Hepatocyte (in vitro differentiated cells): ENCODE results near the gene NME7. TPM values are rescaled to one million over a fixed set of nuclear protein-coding genes. Genes with fewer than 3 reads are reported as not detected.

ENCODE experiments used
- DNase-seq: peaks from one replicate; pipeline ENCODE4 v3.0.0-alpha.2; 2016; ENCODE audit warnings: low spot score
- H2AFZ ChIP-seq: fragments of 200-600 bp; sonication (generic); 2 replicates; pipeline ENCODE4 v1.6.0; 2016; ENCODE audit warnings: antibody characterized with exemption, mild to moderate bottlenecking
- H3K27ac ChIP-seq: fragments of 200-600 bp; sonication (generic); 2 replicates; pipeline ENCODE4 v1.5.1; 2016; ENCODE audit warnings: mild to moderate bottlenecking
- H3K27me3 ChIP-seq: fragments of 200-600 bp; sonication (generic); 2 replicates; pipeline ENCODE4 v1.6.1; 2016
- H3K36me3 ChIP-seq: fragments of 200-600 bp; sonication (generic); replicated peaks from 2 replicates; pipeline ENCODE4 v1.5.1; 2016; ENCODE audit warnings: low read depth; ENCODE audit not compliant: insufficient read depth
- H3K4me1 ChIP-seq: fragments of 200-600 bp; sonication (generic); 2 replicates; pipeline ENCODE4 v1.5.1; 2016; ENCODE audit warnings: mild to moderate bottlenecking, moderate library complexity; ENCODE audit not compliant: insufficient read depth
- H3K4me2 ChIP-seq: fragments of 200-600 bp; sonication (generic); 2 replicates; pipeline ENCODE4 v1.6.0; 2016
- H3K4me3 ChIP-seq: fragments of 200-600 bp; sonication (generic); 2 replicates; pipeline ENCODE4 v1.5.1; 2016; ENCODE audit warnings: mild to moderate bottlenecking
- H3K79me2 ChIP-seq: fragments of 200-600 bp; sonication (generic); 2 replicates; pipeline ENCODE4 v1.6.0; 2017; ENCODE audit warnings: mild to moderate bottlenecking
- H3K9me2 ChIP-seq: fragments of 200-600 bp; sonication (generic); replicated peaks from 2 replicates; pipeline ENCODE4 v1.6.0; 2017; ENCODE audit warnings: mild to moderate bottlenecking; ENCODE audit not compliant: insufficient read depth
- H3K9me3 ChIP-seq: fragments of 200-600 bp; sonication (generic); 2 replicates; pipeline ENCODE4 v1.5.1; 2016; ENCODE audit warnings: low read depth, mild to moderate bottlenecking
- H4K20me1 ChIP-seq: fragments of 200-600 bp; sonication (generic); 2 replicates; pipeline ENCODE4 v1.6.0; 2016; ENCODE audit warnings: mild to moderate bottlenecking; ENCODE audit not compliant: insufficient read depth, poor library complexity, severe bottlenecking
- CTCF ChIP-seq: fragments of 200-600 bp; sonication (generic); IDR thresholded peaks from 2 replicates; pipeline ENCODE4 v1.5.1; 2016; ENCODE audit warnings: antibody characterized with exemption, mild to moderate bottlenecking; ENCODE audit not compliant: poor library complexity
- EZH2 ChIP-seq: fragments of 200-600 bp; sonication (generic); IDR thresholded peaks from 2 replicates; pipeline ENCODE4 v1.6.1; 2016; ENCODE audit warnings: antibody characterized with exemption, mild to moderate bottlenecking, borderline replicate concordance
- EZH2phosphoT487 ChIP-seq: fragments of 200-600 bp; sonication (generic); IDR thresholded peaks from one replicate; pipeline ENCODE4 v1.6.1; 2018; ENCODE audit warnings: antibody characterized with exemption, mild to moderate bottlenecking, low read depth, moderate library complexity; ENCODE audit not compliant: unreplicated experiment, severe bottlenecking
- WGBS: methylation state at CpG from one replicate; pipeline ENCODE4 v1.1.6; 2016; ENCODE audit warnings: low lambda C conversion rate; ENCODE audit errors: missing lambda C conversion rate; 5-methylcytosine and 5-hydroxymethylcytosine counted together
- polyA plus RNA-seq: library from polyadenylated mRNA; unstranded; fragments of >200 nt; fragmentation: Nextera tagmentation; extraction: Ambion mirVana; gene quantifications from 2 replicates; pipeline ENCODE4 v1.2.1, GENCODE V29; 2016
- total RNA-seq: library from RNA; depleted of rRNA; stranded (reverse); fragments of >200 nt; gene quantifications from 2 replicates; pipeline ENCODE4 v1.2.3, GENCODE V29; 2014

NME7 gene
- total and polyA plus RNA-seq, 2 experiments from 2014 or later, result 13.7 to 76.5 TPM

DNA sequence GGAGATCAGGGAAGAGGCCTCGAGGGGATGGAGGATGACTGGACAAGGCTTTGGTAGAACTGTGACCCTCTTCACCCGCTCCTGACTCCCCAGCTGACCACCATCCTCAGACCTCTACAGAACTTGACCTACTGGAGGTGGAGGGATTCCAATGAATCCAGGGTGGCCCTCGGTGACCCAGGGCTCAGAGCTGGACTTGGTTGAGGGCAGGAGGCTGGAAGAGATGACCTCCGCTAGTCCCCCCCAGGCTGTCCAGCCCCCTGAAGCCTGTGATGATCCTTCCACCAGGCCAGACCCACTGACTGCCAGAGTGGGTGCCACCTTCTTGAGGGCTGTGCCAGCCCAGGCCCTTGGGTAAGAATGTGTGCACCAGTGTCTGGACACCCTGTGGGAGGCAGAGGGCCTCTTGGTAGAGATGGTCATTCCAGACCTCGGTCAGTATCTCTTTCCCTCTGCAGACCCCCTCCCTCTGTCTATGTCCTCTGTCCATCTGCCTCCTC, 216.2 kb downstream of the NME7 start:
- H3K27ac ChIP-seq, result peak overlapping the region; percentile 17

GRCh38 chr1:169150641-169151337, 216.8 kb downstream of the NME7 start:
- no peaks in the 10 kb centered on the region for H4K20me1 ChIP-seq
- peaks cover 28% of the 10 kb centered on the region for H3K4me1 ChIP-seq
- no peaks in the 10 kb centered on the region for H3K27me3 ChIP-seq
- H3K9me3 ChIP-seq, result no peaks in the 10 kb centered on the region
- TF ChIP-seq CTCF, result no peak
- H3K9me2 ChIP-seq, result no peaks in the 10 kb centered on the region
- H3K36me3 ChIP-seq, result no peaks in the 10 kb centered on the region
- no peak for DNase-seq
- no peak overlapping the region for H3K4me2 ChIP-seq
- no peaks in the 10 kb centered on the region for H3K79me2 ChIP-seq
- H3K4me3 ChIP-seq, result no peak overlapping the region
- peak overlapping the region; percentile 17 for H3K27ac ChIP-seq
- WGBS, result 89% methylated on average over 4 of the region's 4 CpGs
- no peak overlapping the region for H2AFZ ChIP-seq

More for the DNA sequence above, 216.2 kb downstream of the NME7 start:
- peaks cover 26% of the 10 kb centered on the region for H3K4me1 ChIP-seq
- H3K36me3 ChIP-seq, result no peaks in the 10 kb centered on the region
- no peak overlapping the region for H3K4me3 ChIP-seq
- H3K27me3 ChIP-seq, result no peaks in the 10 kb centered on the region
- no peaks in the 10 kb centered on the region for H3K79me2 ChIP-seq
- H3K4me2 ChIP-seq, result no peak overlapping the region
- DNase-seq, result no peak
- H2AFZ ChIP-seq, result no peak overlapping the region
- H3K9me3 ChIP-seq, result no peaks in the 10 kb centered on the region
- H3K9me2 ChIP-seq, result no peaks in the 10 kb centered on the region
- 94% methylated on average over 5 of the region's 5 CpGs for WGBS
- TF ChIP-seq CTCF (no peak), EZH2phosphoT487 (no peak), EZH2 (no peak)
- H4K20me1 ChIP-seq, result no peaks in the 10 kb centered on the region

- Histone ChIP-seq H3K27ac (peak overlapping the region; percentile 78), H3K9me2 (no peaks in the 10 kb centered on the region), H3K4me3 (no peak overlapping the region), H3K79me2 (no peaks in the 10 kb centered on the region), H3K27me3 (no peaks in the 10 kb centered on the region), H3K9me3 (no peaks in the 10 kb centered on the region), H3K4me2 (no peak overlapping the region), H3K36me3 (no peaks in the 10 kb centered on the region), H4K20me1 (no peaks in the 10 kb centered on the region), H3K4me1 (peaks cover 21% of the 10 kb centered on the region), H2AFZ (no peak overlapping the region)
- no peak for DNase-seq
- TF ChIP-seq EZH2phosphoT487 (no peak), CTCF (no peak), EZH2 (no peak)
- WGBS, result 90% methylated on average over 2 of the region's 2 CpGs
Measured at GRCh38 chr1:169149555-169150286, 217.9 kb downstream of the NME7 start.
